CD14-positive monocyte (primary cell): ENCODE data around the gene GRM4. TPM values are rescaled to one million over a fixed set of nuclear protein-coding genes. Genes with fewer than 3 reads are reported as not detected.

ENCODE experiments used
- DNase-seq, 3 donors: peaks; one replicate each; pipeline ENCODE4 v3.0.0-alpha.2; 2011 to 2022
- H2AFZ ChIP-seq: 2 replicates; pipeline ENCODE4 v1.6.0; 2012; ENCODE audit warnings: mild to moderate bottlenecking, low read depth, low read length, inconsistent platforms; ENCODE audit not compliant: insufficient read depth, poor library complexity, severe bottlenecking
- H3K27ac ChIP-seq, 2 donors: 1 replicate in 1 of 2; 2 replicates in 1 of 2; pipeline ENCODE4 v1.5.1; 2012 to 2013; ENCODE audit warnings: low read length in 2 of 2, control low read depth in 1 of 2, inconsistent platforms in 1 of 2, low read depth in 1 of 2, mild to moderate bottlenecking in 1 of 2
- H3K27me3 ChIP-seq, 2 donors: one replicate each; pipeline versions ENCODE4 v1.6.0 to v1.6.1; 2011 to 2013; ENCODE audit warnings: low read length in 2 of 2; ENCODE audit not compliant: control insufficient read depth in 2 of 2, insufficient read depth in 2 of 2
- H3K36me3 ChIP-seq, 2 donors: replicated peaks in 1 of 2; 1 replicate in 1 of 2; 2 replicates in 1 of 2; pipeline versions ENCODE4 v1.5.1 to v1.6.1; 2012 to 2013; ENCODE audit warnings: low read length in 2 of 2, control low read depth in 1 of 2, inconsistent platforms in 1 of 2, mild to moderate bottlenecking in 1 of 2; ENCODE audit not compliant: insufficient read depth in 2 of 2, control insufficient read depth in 1 of 2
- H3K4me1 ChIP-seq, 2 donors: 1 replicate in 1 of 2; 2 replicates in 1 of 2; pipeline versions ENCODE4 v1.5.1 to v1.6.1; 2012 to 2013; ENCODE audit warnings: low read length in 2 of 2, control low read depth in 1 of 2, inconsistent platforms in 1 of 2, mild to moderate bottlenecking in 1 of 2, moderate library complexity in 1 of 2; ENCODE audit not compliant: insufficient read depth in 2 of 2, control insufficient read depth in 1 of 2
- H3K4me2 ChIP-seq: replicated peaks from 2 replicates; pipeline ENCODE3; 2012; ENCODE audit warnings: low read length, moderate library complexity, mild to moderate bottlenecking; ENCODE audit not compliant: poor library complexity, severe bottlenecking; ENCODE audit errors: extremely low read depth
- H3K4me3 ChIP-seq, 3 experiments: fragments of 200-600 bp in 1 of 3; sonication (generic) in 1 of 3; replicated peaks in 1 of 3; 1 replicate in 2 of 3; 2 replicates in 1 of 3; pipeline ENCODE4 v1.5.1; 2011 to 2013; ENCODE audit warnings: low read length in 3 of 3, mild to moderate bottlenecking in 3 of 3, control low read depth in 2 of 3, low read depth in 2 of 3, inconsistent platforms in 1 of 3, moderate library complexity in 1 of 3
- H3K79me2 ChIP-seq: 2 replicates; pipeline ENCODE4 v1.6.0; 2012; ENCODE audit warnings: mild to moderate bottlenecking, control low read depth, inconsistent platforms, low read length, moderate library complexity; ENCODE audit not compliant: insufficient read depth
- H3K9ac ChIP-seq: 2 replicates; pipeline ENCODE4 v1.6.0; 2017; ENCODE audit warnings: low read length, mild to moderate bottlenecking; ENCODE audit not compliant: insufficient read depth, poor library complexity, severe bottlenecking
- H3K9me3 ChIP-seq, 2 donors: replicated peaks in 1 of 2; 1 replicate in 1 of 2; 2 replicates in 1 of 2; pipeline versions ENCODE4 v1.5.1 to v1.6.1; 2012 to 2013; ENCODE audit warnings: low read length in 2 of 2, control low read depth in 1 of 2; ENCODE audit not compliant: control insufficient read depth in 1 of 2, insufficient read depth in 1 of 2
- H4K20me1 ChIP-seq: 2 replicates; pipeline ENCODE4 v1.6.0; 2012; ENCODE audit warnings: mild to moderate bottlenecking, low read length, control low read depth, moderate library complexity; ENCODE audit not compliant: insufficient read depth
- H3K27ac Mint-ChIP-seq, 7 donors: one replicate each; pipeline ENCODE4 v1.8.0; 2020; ENCODE audit warnings: mild to moderate bottlenecking in 7 of 7, mixed read lengths in 7 of 7, moderate library complexity in 6 of 7, inconsistent platforms in 2 of 7
- H3K27me3 Mint-ChIP-seq, 3 donors: one replicate each; pipeline ENCODE4 v1.8.0; 2021 to 2022; ENCODE audit warnings: low read depth in 3 of 3, mild to moderate bottlenecking in 3 of 3, mixed read lengths in 3 of 3, moderate library complexity in 3 of 3, inconsistent platforms in 1 of 3
- H3K36me3 Mint-ChIP-seq, 2 donors: one replicate each; pipeline ENCODE4 v1.8.0; 2020; ENCODE audit warnings: mixed read lengths in 2 of 2, inconsistent platforms in 1 of 2, mild to moderate bottlenecking in 1 of 2
- H3K4me1 Mint-ChIP-seq: one replicate; pipeline ENCODE4 v1.8.0; 2020; ENCODE audit warnings: mild to moderate bottlenecking, mixed read lengths
- H3K4me3 Mint-ChIP-seq, 2 donors: one replicate each; pipeline ENCODE4 v1.8.0; 2020; ENCODE audit warnings: mild to moderate bottlenecking in 2 of 2, mixed read lengths in 2 of 2, moderate library complexity in 1 of 2
- H3K9me3 Mint-ChIP-seq, 7 donors: one replicate each; pipeline ENCODE4 v1.8.0; 2020 to 2022; ENCODE audit warnings: mixed read lengths in 7 of 7, mild to moderate bottlenecking in 6 of 7, moderate library complexity in 6 of 7, inconsistent platforms in 2 of 7
- WGBS: methylation state at CpG from one replicate; pipeline ENCODE4 v1.1.5; 2013; ENCODE audit warnings: missing lambda C conversion rate; ENCODE audit not compliant: insufficient coverage; 5-methylcytosine and 5-hydroxymethylcytosine counted together
- intact Hi-C, 2 donors: fragments of 100-400 bp; cut with micrococcal nuclease; formaldehyde crosslinking; loops; one replicate each; pipeline versions ENCODE4 v1.15.0 to v1.15.1; 2023
- polyA plus RNA-seq, 3 donors: library from polyadenylated mRNA; depleted of rRNA in 1 of 3; unstranded in 2 of 3; stranded (reverse) in 1 of 3; fragments of 300-500 nt in 2 of 3; fragments of >200 nt in 1 of 3; fragmentation: Illumina TruSeq in 2 of 3; gene quantifications; 1 replicate in 2 of 3; 2 replicates in 1 of 3; pipeline ENCODE4 v1.2.3, GENCODE V29; 2012 to 2021
- TF ChIP-seq, protein P1 (sequence below): fragments of 200-600 bp; IDR thresholded peaks from one replicate; pipeline ENCODE4 v1.8.0; 2022; ENCODE audit warnings: antibody characterized with exemption, mild to moderate bottlenecking

Gene GRM4
- polyA plus RNA-seq, 3 donors = not detected

DNA sequence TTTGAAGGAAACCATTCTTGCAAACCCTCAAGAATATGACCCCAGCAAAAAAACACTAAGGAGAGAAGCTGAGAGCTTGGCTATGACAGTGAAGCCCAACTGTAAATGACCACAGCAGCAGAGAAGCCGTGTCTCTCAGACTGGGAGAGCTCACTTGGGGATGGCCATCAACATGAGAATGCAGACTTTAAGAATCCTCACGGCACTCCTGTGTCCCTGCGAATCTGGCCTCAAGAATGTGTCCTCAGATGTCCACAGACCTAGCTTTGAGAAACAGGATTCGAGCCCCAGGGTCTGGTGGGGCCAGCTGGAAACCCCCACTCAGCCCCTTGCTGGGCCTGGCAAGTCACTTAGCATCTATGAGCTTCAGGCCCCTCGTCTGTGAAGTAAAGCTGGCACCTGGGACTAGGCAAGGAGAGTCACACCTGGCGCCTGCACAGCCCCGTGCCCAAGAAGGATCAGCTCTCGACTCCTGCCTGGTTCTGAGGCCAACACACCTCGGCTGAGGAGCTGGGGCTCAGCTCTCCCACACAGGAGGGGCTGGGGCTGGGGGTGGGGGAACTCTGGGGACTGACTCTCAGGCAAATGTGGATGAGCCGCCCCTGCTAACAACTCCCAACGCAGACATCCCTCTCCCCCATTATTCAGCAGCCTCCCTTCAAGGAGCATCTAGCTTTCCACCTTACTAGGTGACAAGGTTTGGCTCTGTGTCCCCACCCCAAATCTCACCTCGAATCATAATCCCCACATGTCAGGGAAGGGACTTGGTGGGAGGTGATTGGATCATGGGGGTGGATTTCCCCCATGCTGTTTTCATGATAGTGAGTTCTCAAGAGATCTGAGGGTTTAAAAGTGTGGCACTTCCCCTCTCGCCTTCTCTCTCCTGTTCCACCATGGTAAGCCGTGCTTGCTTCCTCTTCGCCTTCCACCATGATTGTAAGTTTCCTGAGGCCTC is 97.7 kb downstream of the GRM4 start:
- intact Hi-C loops = no loop called here
- Histone ChIP-seq H3K27ac (no peak overlapping the region), H3K4me2 (no peak overlapping the region), H3K9ac (no peak overlapping the region), H3K79me2 (no peaks in the 10 kb centered on the region), H3K4me3 (no peak overlapping the region), H2AFZ (no peak overlapping the region), H3K9me3 (peaks cover 0 to 3% of the 10 kb centered on the region in 2 donors), H3K36me3 (no peaks in the 10 kb centered on the region), H3K27me3 (no peaks in the 10 kb centered on the region), H3K4me1 (no peaks in the 10 kb centered on the region), H4K20me1 (no peaks in the 10 kb centered on the region)
- Mint-ChIP-seq H3K27ac (no peak overlapping the region), H3K4me3 (no peak overlapping the region), H3K36me3 (no peaks in the 10 kb centered on the region), H3K27me3 (peaks cover 5 to 17% (median 13%) of the 10 kb centered on the region in 3 donors), H3K4me1 (no peaks in the 10 kb centered on the region), H3K9me3 (peaks cover 0 to 16% (median 10%) of the 10 kb centered on the region in 7 donors)
- WGBS = 69% methylated on average over 10 of the region's 15 CpGs
- TF ChIP-seq, protein P1, sequence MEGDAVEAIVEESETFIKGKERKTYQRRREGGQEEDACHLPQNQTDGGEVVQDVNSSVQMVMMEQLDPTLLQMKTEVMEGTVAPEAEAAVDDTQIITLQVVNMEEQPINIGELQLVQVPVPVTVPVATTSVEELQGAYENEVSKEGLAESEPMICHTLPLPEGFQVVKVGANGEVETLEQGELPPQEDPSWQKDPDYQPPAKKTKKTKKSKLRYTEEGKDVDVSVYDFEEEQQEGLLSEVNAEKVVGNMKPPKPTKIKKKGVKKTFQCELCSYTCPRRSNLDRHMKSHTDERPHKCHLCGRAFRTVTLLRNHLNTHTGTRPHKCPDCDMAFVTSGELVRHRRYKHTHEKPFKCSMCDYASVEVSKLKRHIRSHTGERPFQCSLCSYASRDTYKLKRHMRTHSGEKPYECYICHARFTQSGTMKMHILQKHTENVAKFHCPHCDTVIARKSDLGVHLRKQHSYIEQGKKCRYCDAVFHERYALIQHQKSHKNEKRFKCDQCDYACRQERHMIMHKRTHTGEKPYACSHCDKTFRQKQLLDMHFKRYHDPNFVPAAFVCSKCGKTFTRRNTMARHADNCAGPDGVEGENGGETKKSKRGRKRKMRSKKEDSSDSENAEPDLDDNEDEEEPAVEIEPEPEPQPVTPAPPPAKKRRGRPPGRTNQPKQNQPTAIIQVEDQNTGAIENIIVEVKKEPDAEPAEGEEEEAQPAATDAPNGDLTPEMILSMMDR = no peak
- no peak for DNase-seq

GRCh38 chr6:34046617-34047016 is 99.3 kb downstream of the GRM4 start:
- no peaks in the 10 kb centered on the region for H3K4me1 ChIP-seq
- no peak overlapping the region for H3K9ac ChIP-seq
- TF ChIP-seq, protein P1 = no peak
- no peaks in the 10 kb centered on the region for H3K36me3 ChIP-seq
- no peaks in the 10 kb centered on the region for H4K20me1 ChIP-seq
- no peak overlapping the region for H3K27ac ChIP-seq
- no peak for DNase-seq
- 60% methylated on average over 2 of the region's 5 CpGs for WGBS
- Mint-ChIP-seq H3K4me3 (no peak overlapping the region), H3K4me1 (no peaks in the 10 kb centered on the region), H3K36me3 (no peaks in the 10 kb centered on the region), H3K9me3 (peaks cover 0 to 16% (median 10%) of the 10 kb centered on the region in 7 donors), H3K27me3 (peaks cover 5 to 22% (median 12%) of the 10 kb centered on the region in 3 donors), H3K27ac (no peak overlapping the region)
- peaks cover 0 to 3% of the 10 kb centered on the region in 2 donors for H3K9me3 ChIP-seq
- H3K4me2 ChIP-seq = no peak overlapping the region
- intact Hi-C loops = no loop called here
- H3K79me2 ChIP-seq = no peaks in the 10 kb centered on the region
- H2AFZ ChIP-seq = no peak overlapping the region
- no peaks in the 10 kb centered on the region for H3K27me3 ChIP-seq
- H3K4me3 ChIP-seq = no peak overlapping the region
